ENCODE results near the gene HNRNPUL2.

GRCh38 chr11:62755086-62755615 is 27.9 kb upstream of the HNRNPUL2 start:
- TF ChIP-seq EZH2phosphoT487 (IDR thresholded peaks at IDR 0.05; ENCODE audit: low read depth, severe bottlenecking, unreplicated experiment) (no peak), CTCF (IDR thresholded peaks at IDR 0.05; ENCODE audit: poor library complexity) (no peak)
